Kidney (tissue), 14 donors: ENCODE data around the gene MTFMT. TPM values are rescaled to one million over a fixed set of nuclear protein-coding genes. Genes with fewer than 3 reads are reported as not detected.

Source experiments
- DNase-seq, 5 donors: peaks; one replicate each; pipeline ENCODE4 v3.0.0-alpha.2; 2013 to 2020
- FAIRE-seq: peaks from 2 replicates; lab custom pipeline; 2012; peaks lifted over from hg19 to GRCh38; lab: Jason Lieb, UNC
- H3K27ac ChIP-seq, 2 donors: one replicate each; pipeline ENCODE4 v1.7.0; 2013; ENCODE audit warnings: low read depth in 2 of 2, low read length in 2 of 2, inconsistent platforms in 1 of 2
- H3K27me3 ChIP-seq: one replicate; pipeline ENCODE4 v1.7.1; 2013; ENCODE audit warnings: low read length, inconsistent platforms; ENCODE audit not compliant: control insufficient read depth, insufficient read depth
- H3K36me3 ChIP-seq, 3 donors: one replicate each; pipeline versions ENCODE4 v1.7.0 to v1.7.1; 2013; ENCODE audit warnings: low read length in 3 of 3, control low read depth in 1 of 3, inconsistent platforms in 1 of 3; ENCODE audit not compliant: insufficient read depth in 3 of 3, control insufficient read depth in 2 of 3
- H3K4me1 ChIP-seq, 3 donors: one replicate each; pipeline versions ENCODE4 v1.7.0 to v1.7.1; 2013; ENCODE audit warnings: low read length in 3 of 3, inconsistent platforms in 1 of 3, low read depth in 1 of 3; ENCODE audit not compliant: control insufficient read depth in 2 of 3, insufficient read depth in 2 of 3
- H3K4me3 ChIP-seq, 3 donors: one replicate each; pipeline versions ENCODE4 v1.7.0 to v1.8.1; 2013; ENCODE audit warnings: low read length in 3 of 3, control low read depth in 1 of 3, inconsistent platforms in 1 of 3
- H3K9ac ChIP-seq, 3 donors: one replicate each; pipeline versions ENCODE4 v1.7.0 to v1.7.1; 2013; ENCODE audit warnings: low read length in 3 of 3, control low read depth in 1 of 3, inconsistent platforms in 1 of 3
- H3K9me3 ChIP-seq, 3 donors: one replicate each; pipeline versions ENCODE4 v1.7.0 to v1.7.1; 2013; ENCODE audit warnings: low read length in 3 of 3, control low read depth in 1 of 3, inconsistent platforms in 1 of 3; ENCODE audit not compliant: control insufficient read depth in 2 of 3, insufficient read depth in 1 of 3
- CTCF ChIP-seq: IDR thresholded peaks from 3 replicates; pipeline ENCODE4 v1.5.1; 2012; ENCODE audit warnings: mild to moderate bottlenecking, moderate library complexity, borderline replicate concordance; ENCODE audit not compliant: insufficient read depth; ENCODE audit errors: extremely low read depth
- intact Hi-C: fragments of 100-400 bp; cut with DNase I; formaldehyde crosslinking; loops from one replicate; pipeline ENCODE4 v1.11.1; 2022
- polyA plus RNA-seq: library from polyadenylated mRNA; stranded (reverse); fragments of 350-450 nt; fragmentation: Illumina TruSeq; extraction: RNeasy Lipid Tissue Mini Kit (QIAGEN cat#74804); gene quantifications from one replicate; pipeline ENCODE4 v1.2.3, GENCODE V29; 2014; ENCODE audit warnings: low read depth, low replicate concordance; ENCODE audit not compliant: insufficient read depth
- total RNA-seq: library from RNA; stranded (reverse); fragmentation: NEBNext Ultra II Directional; extraction: Animal tissue kit (Norgen Biotek cat#: 25700); gene quantifications from one replicate; pipeline ENCODE4 v1.2.1, GENCODE V29; 2021
- donor health status: control.
- donor health status: control.
- donor health status: control.
- donor health status: control.
- donor health status: control.
- donor health status: DM: yes; HTN: yes; CAD: no.
- donor health status: Normal renal cell carcinoma (clear cell type).

The MTFMT gene
- total and polyA plus RNA-seq, 2 donors from 2014 or later, result 11.7 to 12.5 TPM

- no peak overlapping the region for H3K27ac ChIP-seq
Observed at GRCh38 chr15:65029736-65030208, 333 bp upstream of the MTFMT start.

GRCh38 chr15:65028338-65028737 lies 1.1 kb downstream of the MTFMT start:
- H3K4me3 ChIP-seq, result peak overlapping the region; percentile 73 to 88 (median 74)
- DNase-seq (no peak), FAIRE-seq (no peak)
- intact Hi-C loops, result no loop called here
- H3K9ac ChIP-seq, result peak overlapping the region in 2 of 3 donors; percentile 57 to 60
- no peak for TF ChIP-seq CTCF
- H3K27ac ChIP-seq, result no peak overlapping the region
- peaks cover 0 to 5% (median 3%) of the 10 kb centered on the region in 3 donors for H3K36me3 ChIP-seq
- no peaks in the 10 kb centered on the region for H3K9me3 ChIP-seq
- H3K27me3 ChIP-seq, result no peaks in the 10 kb centered on the region
- peaks cover 0 to 14% (median under 1%) of the 10 kb centered on the region in 3 donors for H3K4me1 ChIP-seq

More at GRCh38 chr15:65029736-65030208, 333 bp upstream of the MTFMT start:
- DNase-seq, result no peak
- intact Hi-C loops, result no loop called here
- H3K4me3 ChIP-seq, result peak overlapping the region in 1 of 3 donors; percentile 73
- TF ChIP-seq CTCF, result no peak
- FAIRE-seq, result no peak
- peaks cover 0 to 3% (median 3%) of the 10 kb centered on the region in 3 donors for H3K36me3 ChIP-seq
- no peak overlapping the region for H3K9ac ChIP-seq
- no peaks in the 10 kb centered on the region for H3K27me3 ChIP-seq
- peaks cover 0 to 19% (median 3%) of the 10 kb centered on the region in 3 donors for H3K4me1 ChIP-seq
- no peaks in the 10 kb centered on the region for H3K9me3 ChIP-seq

- Histone ChIP-seq H3K27ac (no peak overlapping the region), H3K9me3 (no peaks in the 10 kb centered on the region), H3K9ac (no peak overlapping the region), H3K27me3 (no peaks in the 10 kb centered on the region), H3K4me3 (peak overlapping the region in 1 of 3 donors; percentile 73), H3K36me3 (peaks cover 0 to 5% (median 3%) of the 10 kb centered on the region in 3 donors), H3K4me1 (peaks cover 0 to 9% (median 0%) of the 10 kb centered on the region in 3 donors)
- DNase-seq (no peak), FAIRE-seq (no peak)
- intact Hi-C loops, result no loop called here
- no peak for TF ChIP-seq CTCF
Observed at GRCh38 chr15:65027593-65027992, 1.8 kb downstream of the MTFMT start.
